ENCODE measurements around the gene DGCR6L.
"Not testable (repeated sequence)": the region's sequence is repeated elsewhere in the genome, so short reads cannot be mapped to it uniquely, and the experiment has no call there.

The DGCR6L gene

GRCh38 chr22:20269201-20269600, 50.7 kb downstream of the DGCR6L start:
- not testable (repeated sequence) for H3K27me3 ChIP-seq (ENCODE audit: insufficient read depth, low read length); H3K9ac ChIP-seq (ENCODE audit: low read depth, low read length)

DNA sequence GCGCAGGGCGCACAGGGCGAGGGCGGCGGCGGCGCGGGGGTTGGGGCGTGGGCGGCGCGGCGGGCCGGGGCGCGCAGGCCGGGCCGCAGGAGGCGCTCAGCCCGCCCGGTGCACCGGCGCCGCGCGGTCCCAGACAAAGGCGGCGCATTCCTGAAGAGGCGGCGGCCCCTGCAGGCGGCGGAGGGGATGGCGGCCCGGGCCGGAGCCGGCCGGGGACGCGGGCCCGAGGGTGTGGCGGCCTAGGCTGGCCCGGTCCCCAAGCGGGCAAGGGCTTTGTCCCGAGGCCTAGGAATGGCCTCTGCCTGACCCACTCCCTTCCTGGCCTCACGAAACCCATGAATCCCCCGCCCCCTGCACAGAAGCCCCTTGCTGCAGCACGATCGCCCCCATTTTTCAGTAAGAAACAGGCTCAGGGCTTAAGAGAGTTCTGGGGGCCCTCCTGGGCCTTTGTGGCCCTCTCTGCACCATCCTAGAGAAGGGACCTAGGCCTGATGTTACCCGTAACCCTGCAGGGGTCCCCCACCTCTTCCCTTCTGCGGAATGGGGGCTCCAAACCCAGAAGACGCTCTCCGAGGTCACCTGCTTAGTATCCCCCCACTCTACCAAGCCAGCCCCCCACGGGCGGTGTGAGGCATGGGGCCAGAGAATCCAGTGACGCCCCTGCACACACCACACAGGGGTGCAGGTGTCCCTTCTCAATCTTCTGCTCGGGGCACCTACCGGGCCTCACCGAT, 51.4 kb downstream of the DGCR6L start, which contains the start of gene RTN4R:
RTN4R (minus strand) TSS at position 40 of the 734 bp plus-strand sequence. CDS start 226 bp downstream, outside the sequence.
- Histone ChIP-seq H3K27ac (ENCODE audit: low read depth, low read length) (peak within 1 kb of the TSS; percentile 68; the same call in 1 of the 2 replicates), H3K36me3 (ENCODE audit: insufficient read depth, low read length) (no peaks in the 10 kb centered on the region), H3K4me3 (ENCODE audit: low read length) (peak within 1 kb of the TSS; percentile 63), H3K9ac (ENCODE audit: low read depth, low read length) (peak within 1 kb of the TSS; percentile 81), H3K4me1 (ENCODE audit: insufficient read depth, low read length) (no peaks in the 10 kb centered on the region; the same call in none of the 2 replicates), H3K27me3 (ENCODE audit: insufficient read depth, low read length) (no peaks in the 10 kb centered on the region), H3K9me3 (ENCODE audit: insufficient read depth, low read depth, low read length) (no peaks in the 10 kb centered on the region)
- 17% methylated on average over 54 of the region's 58 CpGs for WGBS

More at GRCh38 chr22:20269201-20269600, 50.7 kb downstream of the DGCR6L start:
- not testable (repeated sequence) for H3K9me3 ChIP-seq (ENCODE audit: insufficient read depth, low read depth, low read length); H3K27ac ChIP-seq (ENCODE audit: low read depth, low read length); H3K4me1 ChIP-seq (ENCODE audit: insufficient read depth, low read length); H3K4me3 ChIP-seq (ENCODE audit: low read length); H3K36me3 ChIP-seq (ENCODE audit: insufficient read depth, low read length)
- WGBS = 80% methylated on average over 4 of the region's 4 CpGs

GRCh38 chr22:20267441-20268278, 52.2 kb downstream of the DGCR6L start:
- peak overlapping the region; percentile 63 for H3K4me3 ChIP-seq (ENCODE audit: low read length)
- H3K9ac ChIP-seq (ENCODE audit: low read depth, low read length) = peak overlapping the region; percentile 81
- H3K36me3 ChIP-seq (ENCODE audit: insufficient read depth, low read length) = no peaks in the 10 kb centered on the region
- H3K4me1 ChIP-seq (ENCODE audit: insufficient read depth, low read length) = no peaks in the 10 kb centered on the region; the same call in none of the 2 replicates
- H3K9me3 ChIP-seq (ENCODE audit: insufficient read depth, low read depth, low read length) = no peaks in the 10 kb centered on the region
- H3K27me3 ChIP-seq (ENCODE audit: insufficient read depth, low read length) = no peaks in the 10 kb centered on the region
- WGBS = 1% methylated on average over 101 of the region's 101 CpGs
- H3K27ac ChIP-seq (ENCODE audit: low read depth, low read length) = no peak overlapping the region

GRCh38 chr22:20266667-20267440, 53.0 kb downstream of the DGCR6L start:
- H3K27ac ChIP-seq (ENCODE audit: low read depth, low read length); H3K9ac ChIP-seq (ENCODE audit: low read depth, low read length); H3K36me3 ChIP-seq (ENCODE audit: insufficient read depth, low read length); H3K4me1 ChIP-seq (ENCODE audit: insufficient read depth, low read length); H3K9me3 ChIP-seq (ENCODE audit: insufficient read depth, low read depth, low read length); H3K27me3 ChIP-seq (ENCODE audit: insufficient read depth, low read length): not testable (repeated sequence)
- WGBS = 77% methylated on average over 33 of the region's 33 CpGs
- peak overlapping the region; percentile 63 for H3K4me3 ChIP-seq (ENCODE audit: low read length)

- not testable (repeated sequence) for H3K27me3 ChIP-seq (ENCODE audit: insufficient read depth, low read length); H3K9me3 ChIP-seq (ENCODE audit: insufficient read depth, low read depth, low read length); H3K4me1 ChIP-seq (ENCODE audit: insufficient read depth, low read length); H3K27ac ChIP-seq (ENCODE audit: low read depth, low read length); H3K4me3 ChIP-seq (ENCODE audit: low read length); H3K36me3 ChIP-seq (ENCODE audit: insufficient read depth, low read length); H3K9ac ChIP-seq (ENCODE audit: low read depth, low read length)
- 95% methylated on average over 12 of the region's 15 CpGs for WGBS
These were observed 53.8 kb downstream of the DGCR6L start for GRCh38 chr22:20265772-20266666.

- Histone ChIP-seq H3K9ac (ENCODE audit: low read depth, low read length) (no peak overlapping the region), H3K27me3 (ENCODE audit: insufficient read depth, low read length) (no peaks in the 10 kb centered on the region), H3K27ac (ENCODE audit: low read depth, low read length) (no peak overlapping the region), H3K9me3 (ENCODE audit: insufficient read depth, low read depth, low read length) (no peaks in the 10 kb centered on the region), H3K4me3 (ENCODE audit: low read length) (no peak overlapping the region), H3K36me3 (ENCODE audit: insufficient read depth, low read length) (no peaks in the 10 kb centered on the region), H3K4me1 (ENCODE audit: insufficient read depth, low read length) (no peaks in the 10 kb centered on the region; the same call in 1 of the 2 replicates)
- WGBS = 80% methylated on average over 21 of the region's 21 CpGs
These were observed 55.0 kb downstream of the DGCR6L start for GRCh38 chr22:20264614-20265452.

All from HUES64 (cell line).